IPS-20b (cell line): ENCODE measurements around the gene TENM3.
A peak's percentile ranks its signal among the peaks of the same experiment; 100 is the strongest.

Source experiments
- H3K27ac ChIP-seq: one replicate; pipeline ENCODE4 v1.5.1; 2013; ENCODE audit warnings: low read length
- H3K27me3 ChIP-seq: 2 replicates; pipeline ENCODE4 v1.6.1; 2013; ENCODE audit warnings: mild to moderate bottlenecking, low read length, inconsistent platforms; ENCODE audit not compliant: insufficient read depth
- H3K36me3 ChIP-seq: 2 replicates; pipeline ENCODE4 v1.6.1; 2013; ENCODE audit warnings: low read depth, mild to moderate bottlenecking, inconsistent platforms, low read length, moderate library complexity; ENCODE audit not compliant: insufficient read depth
- H3K4me1 ChIP-seq: 2 replicates; pipeline ENCODE4 v1.6.1; 2013; ENCODE audit warnings: mild to moderate bottlenecking, control low read depth, inconsistent platforms, low read length, moderate library complexity; ENCODE audit not compliant: insufficient read depth
- H3K4me3 ChIP-seq: 2 replicates; pipeline ENCODE4 v1.5.1; 2013; ENCODE audit warnings: mild to moderate bottlenecking, low read length, inconsistent platforms
- H3K9ac ChIP-seq: 2 replicates; pipeline ENCODE4 v1.6.1; 2013; ENCODE audit warnings: low read depth, mild to moderate bottlenecking, inconsistent platforms, low read length, moderate library complexity
- H3K9me3 ChIP-seq: 2 replicates; pipeline ENCODE4 v1.6.1; 2013; ENCODE audit warnings: mild to moderate bottlenecking, low read depth, low read length, inconsistent platforms; ENCODE audit not compliant: insufficient read depth

The TENM3 gene

GRCh38 chr4:182496408-182496807, 253.2 kb downstream of the TENM3 start:
- peaks cover 22% of the 10 kb centered on the region; the same call in 1 of the 2 replicates for H3K4me1 ChIP-seq
- no peaks in the 10 kb centered on the region for H3K36me3 ChIP-seq
- no peaks in the 10 kb centered on the region for H3K9me3 ChIP-seq
- no peak overlapping the region for H3K4me3 ChIP-seq
- no peaks in the 10 kb centered on the region for H3K27me3 ChIP-seq
- no peak overlapping the region for H3K9ac ChIP-seq
- no peak overlapping the region for H3K27ac ChIP-seq

GRCh38 chr4:182502064-182502463, 258.9 kb downstream of the TENM3 start:
- Histone ChIP-seq H3K4me1 (peaks cover 43% of the 10 kb centered on the region; the same call in 1 of the 2 replicates), H3K4me3 (no peak overlapping the region)

GRCh38 chr4:182504463-182504862, 261.3 kb downstream of the TENM3 start:
- peak overlapping the region; percentile 33 for H3K4me3 ChIP-seq
- H3K27me3 ChIP-seq: no peaks in the 10 kb centered on the region
- no peak overlapping the region for H3K9ac ChIP-seq
- no peak overlapping the region for H3K27ac ChIP-seq
- peaks cover 55% of the 10 kb centered on the region for H3K4me1 ChIP-seq
- H3K9me3 ChIP-seq: no peaks in the 10 kb centered on the region
- H3K36me3 ChIP-seq: no peaks in the 10 kb centered on the region

More at GRCh38 chr4:182502064-182502463, 258.9 kb downstream of the TENM3 start:
- no peaks in the 10 kb centered on the region for H3K9me3 ChIP-seq
- no peaks in the 10 kb centered on the region for H3K27me3 ChIP-seq
- H3K27ac ChIP-seq: no peak overlapping the region
- no peaks in the 10 kb centered on the region for H3K36me3 ChIP-seq
- H3K9ac ChIP-seq: no peak overlapping the region

- Histone ChIP-seq H3K9me3 (no peaks in the 10 kb centered on the region), H3K9ac (no peak overlapping the region), H3K27ac (no peak overlapping the region), H3K36me3 (no peaks in the 10 kb centered on the region), H3K4me1 (peaks cover 46% of the 10 kb centered on the region), H3K27me3 (no peaks in the 10 kb centered on the region), H3K4me3 (no peak overlapping the region)
Observed at GRCh38 chr4:182507805-182508204, 264.6 kb downstream of the TENM3 start.

GRCh38 chr4:182510836-182511235, 267.6 kb downstream of the TENM3 start:
- Histone ChIP-seq H3K36me3 (no peaks in the 10 kb centered on the region), H3K27ac (no peak overlapping the region), H3K4me1 (peaks cover 22% of the 10 kb centered on the region), H3K4me3 (no peak overlapping the region), H3K9ac (no peak overlapping the region), H3K9me3 (no peaks in the 10 kb centered on the region), H3K27me3 (no peaks in the 10 kb centered on the region)

GRCh38 chr4:182513587-182514291, 270.5 kb downstream of the TENM3 start:
- H3K27me3 ChIP-seq: no peaks in the 10 kb centered on the region
- no peak overlapping the region for H3K9ac ChIP-seq
- peaks cover 3% of the 10 kb centered on the region; the same call in 1 of the 2 replicates for H3K4me1 ChIP-seq
- H3K4me3 ChIP-seq: no peak overlapping the region
- H3K9me3 ChIP-seq: no peaks in the 10 kb centered on the region
- H3K36me3 ChIP-seq: no peaks in the 10 kb centered on the region
- H3K27ac ChIP-seq: no peak overlapping the region

GRCh38 chr4:182518421-182518820, 275.2 kb downstream of the TENM3 start:
- no peaks in the 10 kb centered on the region for H3K36me3 ChIP-seq
- no peaks in the 10 kb centered on the region for H3K27me3 ChIP-seq
- H3K27ac ChIP-seq: no peak overlapping the region
- no peaks in the 10 kb centered on the region for H3K9me3 ChIP-seq
- no peak overlapping the region for H3K4me3 ChIP-seq
- H3K4me1 ChIP-seq: peaks cover 4% of the 10 kb centered on the region; the same call in 1 of the 2 replicates
- H3K9ac ChIP-seq: no peak overlapping the region

- Histone ChIP-seq H3K9me3 (no peaks in the 10 kb centered on the region), H3K4me1 (peaks cover 4% of the 10 kb centered on the region; the same call in 1 of the 2 replicates), H3K9ac (no peak overlapping the region), H3K27me3 (no peaks in the 10 kb centered on the region), H3K4me3 (no peak overlapping the region), H3K36me3 (no peaks in the 10 kb centered on the region), H3K27ac (no peak overlapping the region)
Observed at GRCh38 chr4:182519528-182519927, 276.3 kb downstream of the TENM3 start.

GRCh38 chr4:182521011-182521410, 277.8 kb downstream of the TENM3 start:
- no peak overlapping the region for H3K27ac ChIP-seq
- H3K9me3 ChIP-seq: no peaks in the 10 kb centered on the region
- no peak overlapping the region for H3K4me3 ChIP-seq
- H3K9ac ChIP-seq: no peak overlapping the region
- H3K4me1 ChIP-seq: peaks cover 8% of the 10 kb centered on the region; the same call in 1 of the 2 replicates
- no peaks in the 10 kb centered on the region for H3K36me3 ChIP-seq
- no peaks in the 10 kb centered on the region for H3K27me3 ChIP-seq

GRCh38 chr4:182528819-182529218, 285.6 kb downstream of the TENM3 start:
- Histone ChIP-seq H3K36me3 (no peaks in the 10 kb centered on the region), H3K9ac (no peak overlapping the region), H3K27ac (no peak overlapping the region), H3K9me3 (no peaks in the 10 kb centered on the region), H3K27me3 (no peaks in the 10 kb centered on the region), H3K4me3 (no peak overlapping the region), H3K4me1 (peaks cover 18% of the 10 kb centered on the region)

- no peaks in the 10 kb centered on the region for H3K36me3 ChIP-seq
- H3K4me1 ChIP-seq: peaks cover 18% of the 10 kb centered on the region
- H3K9me3 ChIP-seq: no peaks in the 10 kb centered on the region
- no peak overlapping the region for H3K27ac ChIP-seq
- H3K4me3 ChIP-seq: no peak overlapping the region
- peak overlapping the region; percentile 3; the same call in 1 of the 2 replicates for H3K9ac ChIP-seq
- no peaks in the 10 kb centered on the region for H3K27me3 ChIP-seq
Observed at GRCh38 chr4:182530451-182530850, 287.2 kb downstream of the TENM3 start.

- no peaks in the 10 kb centered on the region for H3K36me3 ChIP-seq
- H3K9me3 ChIP-seq: no peaks in the 10 kb centered on the region
- H3K4me3 ChIP-seq: no peak overlapping the region
- H3K27me3 ChIP-seq: no peaks in the 10 kb centered on the region
- peaks cover 23% of the 10 kb centered on the region for H3K4me1 ChIP-seq
- no peak overlapping the region for H3K9ac ChIP-seq
- H3K27ac ChIP-seq: no peak overlapping the region
Observed at GRCh38 chr4:182531555-182532162, 288.5 kb downstream of the TENM3 start.
